ENCODE measurements around the gene CASZ1. TPM values are rescaled to one million over a fixed set of nuclear protein-coding genes. Genes with fewer than 3 reads are reported as not detected.

The CASZ1 gene
- total RNA-seq, 1 donor from 2014 or later = 11.8 TPM

DNA sequence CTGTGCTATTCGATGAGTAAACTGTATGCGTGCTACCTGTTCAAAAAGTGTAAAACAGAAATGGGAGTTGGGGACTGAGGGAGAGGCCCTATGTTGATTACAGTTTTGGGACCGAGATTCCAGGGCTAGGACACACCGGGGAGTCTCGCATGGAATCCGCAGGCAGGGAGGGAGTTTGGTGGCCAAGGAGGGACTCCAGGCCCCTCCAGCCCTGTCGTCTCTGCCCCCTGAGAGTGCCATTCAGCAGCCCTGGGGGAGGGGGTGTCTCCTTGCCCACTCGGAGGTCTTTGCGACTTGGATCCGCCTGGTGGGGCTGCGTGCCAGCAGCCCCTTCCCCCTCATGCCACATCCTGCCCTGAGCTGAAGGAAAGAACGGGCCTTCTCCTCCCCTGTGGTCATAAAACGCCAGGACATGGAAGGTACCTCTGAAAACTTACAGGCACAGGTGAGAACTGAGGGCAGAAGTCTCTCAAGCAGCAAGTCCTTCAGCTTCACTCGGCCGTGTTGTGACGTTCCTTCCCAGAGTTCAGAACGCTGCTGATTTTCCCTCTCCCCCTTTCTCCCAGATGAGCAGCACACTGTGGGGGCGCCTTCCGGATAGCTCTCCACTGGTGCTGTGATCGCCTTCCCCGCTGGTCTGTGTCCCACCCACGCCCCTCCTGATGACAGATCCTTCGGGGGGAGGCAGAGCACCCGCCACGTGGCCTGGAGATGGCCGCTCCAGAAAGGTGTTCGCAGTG lies 180.3 kb downstream of the CASZ1 start:
- TF ChIP-seq, protein P1, sequence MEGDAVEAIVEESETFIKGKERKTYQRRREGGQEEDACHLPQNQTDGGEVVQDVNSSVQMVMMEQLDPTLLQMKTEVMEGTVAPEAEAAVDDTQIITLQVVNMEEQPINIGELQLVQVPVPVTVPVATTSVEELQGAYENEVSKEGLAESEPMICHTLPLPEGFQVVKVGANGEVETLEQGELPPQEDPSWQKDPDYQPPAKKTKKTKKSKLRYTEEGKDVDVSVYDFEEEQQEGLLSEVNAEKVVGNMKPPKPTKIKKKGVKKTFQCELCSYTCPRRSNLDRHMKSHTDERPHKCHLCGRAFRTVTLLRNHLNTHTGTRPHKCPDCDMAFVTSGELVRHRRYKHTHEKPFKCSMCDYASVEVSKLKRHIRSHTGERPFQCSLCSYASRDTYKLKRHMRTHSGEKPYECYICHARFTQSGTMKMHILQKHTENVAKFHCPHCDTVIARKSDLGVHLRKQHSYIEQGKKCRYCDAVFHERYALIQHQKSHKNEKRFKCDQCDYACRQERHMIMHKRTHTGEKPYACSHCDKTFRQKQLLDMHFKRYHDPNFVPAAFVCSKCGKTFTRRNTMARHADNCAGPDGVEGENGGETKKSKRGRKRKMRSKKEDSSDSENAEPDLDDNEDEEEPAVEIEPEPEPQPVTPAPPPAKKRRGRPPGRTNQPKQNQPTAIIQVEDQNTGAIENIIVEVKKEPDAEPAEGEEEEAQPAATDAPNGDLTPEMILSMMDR (conservative IDR thresholded peaks at IDR 0.05; ENCODE audit: low read depth, low read length) = no peak
- H3K4me3 ChIP-seq (ENCODE audit: low read depth, low read length) = no peak overlapping the region
- DNase-seq (ENCODE audit: low read depth) = no peak

DNA sequence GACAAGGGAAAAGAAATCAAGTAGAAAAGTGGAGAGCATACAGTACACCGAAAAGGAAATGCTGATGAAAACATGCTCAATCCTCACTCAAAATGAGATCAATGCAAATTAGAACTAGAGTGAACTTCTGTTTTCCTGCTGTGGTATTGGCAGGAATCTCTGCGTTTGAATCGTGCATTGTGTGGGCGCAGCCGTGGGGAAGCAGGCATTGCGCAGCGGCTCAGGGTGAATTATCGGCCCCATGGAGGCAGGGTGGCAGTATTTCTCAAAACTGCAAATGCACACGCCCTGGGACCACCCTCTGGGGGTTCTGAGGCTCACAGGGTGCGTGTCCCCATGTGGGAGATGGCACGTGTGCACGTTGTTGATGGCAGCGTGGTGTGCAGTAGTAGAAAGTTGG lies 181.1 kb downstream of the CASZ1 start:
- no peak for DNase-seq (ENCODE audit: low read depth)
- TF ChIP-seq, protein P1 (conservative IDR thresholded peaks at IDR 0.05; ENCODE audit: low read depth, low read length) = no peak
- no peak overlapping the region for H3K4me3 ChIP-seq (ENCODE audit: low read depth, low read length)

DNA sequence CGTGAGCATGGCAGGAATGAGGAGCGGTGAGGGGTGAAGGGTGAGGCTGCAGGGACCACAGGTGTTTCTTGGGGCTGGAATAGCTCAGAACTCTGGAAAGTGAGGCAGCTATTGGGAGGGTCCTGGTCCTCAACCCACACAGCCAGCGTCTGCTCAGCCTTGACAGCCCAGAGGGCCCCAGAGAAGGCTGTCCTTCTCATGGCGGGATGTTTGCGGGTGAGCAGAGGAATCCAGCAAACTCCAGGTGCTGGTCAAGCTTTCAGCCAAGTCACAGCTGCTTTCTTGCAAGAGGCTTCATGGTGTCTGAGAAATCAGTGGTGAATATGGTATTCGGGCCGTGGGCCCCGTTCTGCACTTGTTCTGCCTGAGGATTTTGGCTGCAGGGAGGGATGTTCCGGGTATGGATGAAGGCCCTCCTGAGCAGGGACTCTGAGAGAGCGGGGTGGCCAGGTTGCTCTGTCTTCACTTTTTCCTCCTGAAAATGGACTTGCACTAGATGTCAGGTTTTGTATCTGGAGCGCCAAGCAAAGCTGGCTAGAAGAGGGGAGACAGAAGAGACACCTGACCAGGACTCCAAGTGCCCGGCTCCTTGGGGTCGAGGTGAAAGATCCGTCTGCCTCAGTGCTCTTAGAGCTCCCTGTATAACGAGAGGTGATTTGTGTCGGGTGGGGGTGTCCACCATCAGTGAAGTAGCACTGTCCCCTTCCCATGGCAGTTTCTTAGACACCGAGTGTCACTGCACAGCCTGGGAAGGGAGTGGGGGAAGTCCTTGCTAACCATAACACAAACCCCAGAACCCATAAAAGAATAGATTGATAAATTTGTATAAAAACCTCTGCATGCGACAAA lies 181.8 kb downstream of the CASZ1 start:
- TF ChIP-seq, protein P1 (conservative IDR thresholded peaks at IDR 0.05; ENCODE audit: low read depth, low read length) = no peak
- no peak overlapping the region for H3K4me3 ChIP-seq (ENCODE audit: low read depth, low read length)
- DNase-seq (ENCODE audit: low read depth) = no peak

DNA sequence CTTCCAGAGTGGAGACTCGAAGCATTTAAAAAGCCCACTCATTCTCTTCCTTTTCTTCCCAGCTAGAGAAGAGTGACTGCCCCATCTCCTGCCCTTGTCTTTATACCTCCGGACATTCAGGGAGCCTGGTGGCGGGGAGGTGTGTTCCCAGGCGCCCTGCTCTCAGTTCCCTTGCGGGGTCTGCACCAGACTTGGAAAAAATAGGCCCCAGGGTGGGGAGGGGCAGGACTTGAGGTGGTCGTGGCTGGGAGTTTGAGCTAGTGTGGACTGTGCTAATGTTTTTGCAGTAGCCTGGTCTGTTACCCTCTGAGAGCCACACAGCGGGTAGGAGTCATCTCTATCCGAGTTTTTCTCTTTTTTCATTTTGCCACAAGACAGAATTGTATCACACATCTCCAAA lies 182.6 kb downstream of the CASZ1 start:
- TF ChIP-seq, protein P1 (conservative IDR thresholded peaks at IDR 0.05; ENCODE audit: low read depth, low read length) = no peak
- H3K4me3 ChIP-seq (ENCODE audit: low read depth, low read length) = no peak overlapping the region
- DNase-seq (ENCODE audit: low read depth) = no peak

DNA sequence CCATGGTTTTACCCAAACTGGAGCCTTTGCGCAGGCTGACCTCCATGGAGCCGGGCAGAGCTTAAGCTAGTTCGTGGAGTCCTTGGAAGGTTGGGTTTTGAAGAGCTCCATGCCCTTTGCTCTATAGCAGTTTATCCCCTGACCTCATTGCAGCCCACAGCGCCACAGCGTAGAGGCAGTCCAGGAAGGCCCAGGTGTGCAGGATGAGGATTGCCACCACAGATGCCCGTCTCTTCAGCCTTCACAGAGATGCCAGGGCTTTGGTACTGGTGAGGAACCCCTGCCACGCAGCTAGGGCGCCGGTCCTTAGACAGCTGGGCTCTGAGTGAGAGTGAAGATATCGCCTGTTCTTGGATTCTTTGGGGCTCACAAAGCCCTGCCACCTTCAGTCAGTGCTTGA lies 183.1 kb downstream of the CASZ1 start:
- H3K4me3 ChIP-seq (ENCODE audit: low read depth, low read length) = no peak overlapping the region
- DNase-seq (ENCODE audit: low read depth) = no peak
- TF ChIP-seq, protein P1 (conservative IDR thresholded peaks at IDR 0.05; ENCODE audit: low read depth, low read length) = no peak

DNA sequence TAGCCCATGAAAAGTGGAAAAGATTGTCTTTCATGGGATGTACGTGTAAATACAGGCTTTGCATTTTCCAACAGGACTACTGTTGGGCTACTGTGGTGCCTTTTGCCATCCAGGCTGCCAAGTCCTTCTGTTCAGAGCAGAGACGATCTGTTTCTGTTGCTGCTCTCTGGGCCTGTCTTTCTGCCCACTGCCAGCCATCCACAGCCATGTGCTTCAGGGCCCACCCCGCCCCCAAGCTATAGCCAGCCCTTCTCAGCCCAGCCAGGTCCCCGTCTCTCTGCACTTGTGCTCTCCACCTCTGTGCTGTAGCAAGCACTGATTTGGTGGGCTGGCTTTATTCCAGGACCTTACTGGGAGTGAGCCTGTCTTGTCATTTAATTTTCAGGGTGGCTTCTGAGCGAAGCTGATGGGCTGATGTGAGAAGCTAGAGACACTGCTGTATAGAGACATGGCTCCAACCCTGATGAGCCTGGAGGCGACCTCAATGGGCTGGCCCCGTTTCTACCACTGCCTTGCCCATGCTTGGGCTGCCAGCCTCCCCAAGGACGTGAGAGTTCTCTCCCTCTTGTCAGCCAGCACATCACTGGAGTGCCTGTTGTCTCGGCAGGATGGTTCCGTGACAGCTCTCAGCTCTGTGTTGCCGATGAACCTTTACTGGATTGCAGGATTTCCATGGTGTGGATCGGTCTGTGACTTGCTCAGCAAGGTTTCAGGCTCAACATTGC lies 183.8 kb downstream of the CASZ1 start:
- TF ChIP-seq, protein P1 (conservative IDR thresholded peaks at IDR 0.05; ENCODE audit: low read depth, low read length) = no peak
- no peak for DNase-seq (ENCODE audit: low read depth)
- no peak overlapping the region for H3K4me3 ChIP-seq (ENCODE audit: low read depth, low read length)

Measured in epithelial cell of proximal tubule (primary cell).